HCT116 (cell line): ENCODE data around the gene SIL1.

Source experiments
- CTCF ChIP-seq, 3 experiments: fragments of 200-600 bp in 1 of 3; sonication (generic) in 1 of 3; IDR thresholded peaks in 2 of 3; conservative IDR thresholded peaks in 1 of 3; 2 replicates each; pipeline ENCODE4 v1.5.1; 2012 to 2017; ENCODE audit warnings: low read depth in 2 of 3, low read length in 2 of 3, antibody characterized with exemption in 1 of 3, borderline replicate concordance in 1 of 3, control low read depth in 1 of 3, mild to moderate bottlenecking in 1 of 3, mixed read lengths in 1 of 3, mixed run types in 1 of 3, moderate library complexity in 1 of 3; ENCODE audit not compliant: insufficient read depth in 1 of 3
- ELF1 ChIP-seq: IDR thresholded peaks from 2 replicates; pipeline ENCODE4 v1.6.1; 2012; ENCODE audit warnings: low read depth, borderline replicate concordance
- POLR2A ChIP-seq: IDR thresholded peaks from 2 replicates; pipeline ENCODE4 v1.7.0; 2011; ENCODE audit warnings: borderline replicate concordance; ENCODE audit not compliant: insufficient read depth, insufficient read length; ENCODE audit errors: extremely low read depth
- POLR2AphosphoS5 ChIP-seq: IDR thresholded peaks from 2 replicates; pipeline ENCODE4 v1.6.1; 2011; ENCODE audit warnings: mild to moderate bottlenecking, low read depth, low read length, moderate library complexity
- TCF7L2 ChIP-seq: IDR thresholded peaks from 2 replicates; pipeline ENCODE4 v1.7.0; 2011; ENCODE audit warnings: borderline replicate concordance, inconsistent platforms; ENCODE audit not compliant: insufficient read depth, insufficient read length; ENCODE audit errors: extremely low read depth

GRCh38 chr5:138946831-138947560 is 251.2 kb downstream of the SIL1 start:
- no peak for TF ChIP-seq ELF1
- no peak for TF ChIP-seq CTCF (IDR thresholded peaks at IDR 0.05 in 2 of 3, conservative IDR thresholded peaks at IDR 0.05 in 1 of 3; ENCODE audit: borderline replicate concordance in 1 of 3, insufficient read depth in 1 of 3, low read depth in 2 of 3, low read length in 2 of 3)
- TF ChIP-seq POLR2AphosphoS5 = no peak
- no peak for TF ChIP-seq TCF7L2
- no peak for TF ChIP-seq POLR2A
